GM18519 (cell line): ENCODE measurements around the gene IL6R.

Experiments used
- ATAC-seq: cut with Tn5 transposase; IDR thresholded peaks from one replicate; pipeline ENCODE4 v1.9.1; 2021; ENCODE audit warnings: mild to moderate bottlenecking, moderate library complexity; ENCODE audit not compliant: unreplicated experiment, low FRiP score

Gene IL6R

DNA sequence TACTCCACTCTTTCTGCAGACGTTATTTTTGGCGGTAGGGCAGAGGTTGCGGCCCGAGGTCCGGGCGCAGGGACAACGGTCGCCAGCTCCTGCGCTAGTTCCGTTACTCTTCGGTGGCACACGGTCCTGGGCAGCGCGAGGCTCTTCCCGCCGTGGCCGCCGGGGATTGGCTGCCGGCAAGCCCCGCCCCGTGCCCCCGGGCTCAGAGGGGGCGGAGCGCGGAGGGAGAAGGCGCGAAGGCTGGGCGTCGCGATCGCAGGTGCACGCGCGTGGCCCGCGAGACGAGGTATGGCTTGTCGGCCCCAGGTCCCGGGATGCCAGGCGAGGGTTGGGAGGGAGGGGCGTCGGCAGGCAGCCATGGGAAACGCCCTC lies 97.6 kb downstream of the IL6R start:
- ATAC-seq = no peak

DNA sequence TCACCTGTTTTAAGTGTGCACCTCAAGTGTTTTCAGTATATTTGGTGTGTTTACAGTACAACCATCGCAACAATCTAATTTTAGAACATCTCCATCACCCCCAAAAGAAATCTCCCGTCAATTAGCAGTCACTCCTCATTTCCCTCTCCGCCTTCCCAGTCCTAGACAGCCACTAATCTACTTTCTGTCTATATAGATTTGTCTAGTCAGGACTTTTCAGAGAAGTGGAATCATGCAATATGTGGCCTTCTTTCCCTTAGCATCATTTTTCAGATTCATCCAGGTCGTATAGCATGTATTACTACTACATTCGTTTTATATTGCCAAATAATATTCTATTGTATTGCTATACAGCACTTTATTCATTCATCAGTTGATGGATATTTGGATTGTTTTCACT lies 98.8 kb downstream of the IL6R start:
- no peak for ATAC-seq

DNA sequence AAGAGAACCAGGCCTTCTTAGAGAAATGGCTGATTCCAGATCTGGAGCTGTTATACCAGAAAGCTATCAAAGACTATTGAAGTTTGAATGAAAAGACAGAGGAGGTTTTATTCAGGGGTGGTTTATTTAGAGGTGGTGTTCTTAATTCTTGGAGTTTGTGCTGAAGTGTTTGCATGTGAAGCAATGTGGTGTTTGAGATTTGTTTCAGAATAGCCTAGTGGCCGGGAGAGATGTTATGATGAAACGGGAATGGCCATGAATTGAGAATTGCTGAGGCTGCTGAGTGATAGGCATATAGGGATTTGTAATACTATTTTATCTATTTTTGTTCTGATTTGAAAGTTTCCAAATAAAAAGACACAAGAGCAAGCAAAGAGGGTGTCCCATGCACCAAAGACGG lies 107.6 kb downstream of the IL6R start:
- ATAC-seq = no peak

DNA sequence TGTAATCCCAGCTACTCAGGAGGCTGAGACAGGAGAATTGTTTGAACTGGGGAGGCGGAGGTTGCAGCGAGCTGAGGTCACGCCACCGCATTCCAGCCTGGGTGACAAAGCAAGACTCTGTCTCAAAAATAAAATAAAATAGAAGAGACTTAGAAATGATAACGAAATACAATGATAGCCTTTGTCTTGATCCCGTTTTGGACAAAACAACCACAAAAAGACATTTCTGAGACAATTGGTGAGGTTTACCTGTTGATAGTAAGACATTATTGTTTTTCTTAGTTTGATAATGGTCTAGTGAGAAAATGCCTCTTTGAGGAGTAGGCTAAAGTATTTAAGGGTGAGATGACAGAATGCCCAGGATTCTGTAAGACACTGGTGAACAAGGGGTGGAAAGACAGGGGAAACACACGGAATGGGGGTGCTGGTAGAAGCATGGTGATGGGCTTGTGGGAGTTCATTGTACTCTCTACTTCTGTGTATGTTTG lies 109.0 kb downstream of the IL6R start:
- no peak for ATAC-seq

DNA sequence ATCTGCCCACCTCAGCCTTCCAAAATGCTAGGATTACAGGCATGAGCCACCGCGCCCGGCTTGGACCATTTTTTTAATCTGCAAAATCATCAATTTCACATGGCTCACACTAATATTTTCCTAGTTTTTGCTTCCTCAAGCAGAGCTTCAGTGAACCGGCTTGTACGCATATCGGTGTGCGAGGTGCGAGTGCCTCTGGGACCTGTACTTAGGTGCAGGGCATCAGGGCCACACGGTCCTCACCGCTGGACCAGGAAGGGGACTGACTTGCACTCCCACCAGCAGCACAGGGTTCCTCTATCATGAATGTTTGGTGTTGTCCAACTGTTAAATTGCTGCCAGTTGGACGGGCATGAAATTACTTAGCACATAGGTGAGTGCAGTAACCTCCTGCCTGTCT lies 112.5 kb downstream of the IL6R start:
- ATAC-seq = no peak
